Neural progenitor cell (in vitro differentiated cells): Measurements from ENCODE around the gene GAS1. TPM values are rescaled to one million over a fixed set of nuclear protein-coding genes. Genes with fewer than 3 reads are reported as not detected.

Experiments used
- DNase-seq: peaks from one replicate; pipeline ENCODE4 v3.0.0-alpha.2; 2016; ENCODE audit warnings: low spot score
- H2AFZ ChIP-seq: fragments of 200-600 bp; sonication (generic); replicated peaks from 2 replicates; pipeline ENCODE4 v1.6.1; 2016; ENCODE audit warnings: antibody characterized with exemption
- H3F3A ChIP-seq: fragments of 200-600 bp; sonication (generic); 2 replicates; pipeline ENCODE4 v1.6.1; 2016; ENCODE audit warnings: antibody characterized with exemption, low read depth
- H3K27ac ChIP-seq: fragments of 200-600 bp; sonication (generic); 2 replicates; pipeline ENCODE4 v1.5.1; 2016; ENCODE audit warnings: mild to moderate bottlenecking
- H3K27me3 ChIP-seq: fragments of 200-600 bp; sonication (generic); 2 replicates; pipeline ENCODE4 v1.6.1; 2016; ENCODE audit warnings: mild to moderate bottlenecking, moderate library complexity
- H3K36me3 ChIP-seq: fragments of 200-600 bp; sonication (generic); 2 replicates; pipeline ENCODE4 v1.5.1; 2016
- H3K4me1 ChIP-seq: fragments of 200-600 bp; sonication (generic); 2 replicates; pipeline ENCODE4 v1.6.1; 2016; ENCODE audit warnings: mixed run types
- H3K4me2 ChIP-seq: fragments of 200-600 bp; sonication (generic); 2 replicates; pipeline ENCODE4 v1.6.1; 2016
- H3K4me3 ChIP-seq: fragments of 200-600 bp; sonication (generic); 2 replicates; pipeline ENCODE4 v1.5.1; 2016
- H3K79me2 ChIP-seq: fragments of 200-600 bp; sonication (generic); 2 replicates; pipeline ENCODE4 v1.6.1; 2016; ENCODE audit warnings: low read depth
- H3K9ac ChIP-seq: fragments of 200-600 bp; sonication (generic); 2 replicates; pipeline ENCODE4 v1.6.1; 2016
- H3K9me3 ChIP-seq: fragments of 200-600 bp; sonication (generic); 2 replicates; pipeline ENCODE4 v1.5.1; 2016; ENCODE audit warnings: low read depth
- H4K20me1 ChIP-seq: fragments of 200-600 bp; sonication (generic); 2 replicates; pipeline ENCODE4 v1.6.1; 2016; ENCODE audit warnings: low read depth
- H3K27ac Mint-ChIP-seq: 3 replicates; pipeline ENCODE4 v1.8.0; 2021; ENCODE audit warnings: mixed read lengths
- H3K27me3 Mint-ChIP-seq: 2 replicates; pipeline ENCODE4 v1.8.0; 2022; ENCODE audit warnings: low read depth, mild to moderate bottlenecking, inconsistent platforms, moderate library complexity, mixed read lengths; ENCODE audit not compliant: insufficient read depth
- H3K36me3 Mint-ChIP-seq: 3 replicates; pipeline ENCODE4 v1.8.0; 2021; ENCODE audit warnings: mixed read lengths
- H3K4me1 Mint-ChIP-seq: 3 replicates; pipeline ENCODE4 v1.8.0; 2021; ENCODE audit warnings: mixed read lengths
- H3K4me3 Mint-ChIP-seq: 3 replicates; pipeline ENCODE4 v1.8.0; 2021; ENCODE audit warnings: mild to moderate bottlenecking, moderate library complexity, mixed read lengths
- H3K9me3 Mint-ChIP-seq: 3 replicates; pipeline ENCODE4 v1.8.0; 2020; ENCODE audit warnings: mixed read lengths
- EZH2 ChIP-seq: fragments of 200-600 bp; sonication (generic); IDR thresholded peaks from 2 replicates; pipeline ENCODE4 v1.6.1; 2017; ENCODE audit warnings: antibody characterized with exemption, mild to moderate bottlenecking, moderate library complexity
- EZH2phosphoT487 ChIP-seq: fragments of 200-600 bp; sonication (generic); IDR thresholded peaks from 2 replicates; pipeline ENCODE4 v1.6.1; 2017; ENCODE audit warnings: antibody characterized with exemption
- total RNA-seq: library from RNA; depleted of rRNA; stranded (reverse); fragments of >200 nt; gene quantifications from 2 replicates; pipeline ENCODE4 v1.2.3, GENCODE V29; 2015; ENCODE audit warnings: low replicate concordance
- TF ChIP-seq, protein P1 (sequence below): fragments of 200-600 bp; sonication (generic); IDR thresholded peaks from 2 replicates; pipeline ENCODE4 v1.5.1; 2017; ENCODE audit warnings: antibody characterized with exemption, mild to moderate bottlenecking

Gene GAS1
- total RNA-seq, 1 donor from 2014 or later = 68.1 TPM

DNA sequence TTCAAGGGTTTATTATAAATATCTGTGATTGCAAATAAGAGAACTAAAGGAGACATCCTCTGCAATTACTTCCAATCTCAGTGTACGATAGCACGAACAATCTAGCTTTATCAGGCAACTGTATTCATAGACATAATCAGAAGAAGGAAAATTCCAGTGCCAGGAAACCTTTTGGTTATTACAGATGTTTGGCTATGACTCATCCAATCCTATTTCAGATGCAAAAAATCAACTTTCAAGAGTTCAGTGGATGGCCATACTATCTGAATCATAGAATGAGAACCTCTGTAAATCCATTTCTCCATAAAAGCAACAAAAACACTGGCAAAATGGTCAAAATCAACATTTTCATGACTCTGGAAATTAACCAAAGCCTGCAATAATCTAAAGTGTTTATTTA is 37.9 kb downstream of the GAS1 start:
- peaks cover 2% of the 10 kb centered on the region for H3K36me3 Mint-ChIP-seq
- no peak overlapping the region for H2AFZ ChIP-seq
- H3K27ac Mint-ChIP-seq = no peak overlapping the region
- no peaks in the 10 kb centered on the region for H3K9me3 ChIP-seq
- DNase-seq = no peak
- peaks cover 7% of the 10 kb centered on the region for H3K27me3 Mint-ChIP-seq
- H3K4me1 Mint-ChIP-seq = peaks cover 26% of the 10 kb centered on the region
- H3K79me2 ChIP-seq = no peaks in the 10 kb centered on the region
- H3K4me2 ChIP-seq = no peak overlapping the region
- no peaks in the 10 kb centered on the region for H3F3A ChIP-seq
- H3K9ac ChIP-seq = no peak overlapping the region
- peaks cover 13% of the 10 kb centered on the region for H3K27me3 ChIP-seq
- no peaks in the 10 kb centered on the region for H3K36me3 ChIP-seq
- TF ChIP-seq, protein P1, sequence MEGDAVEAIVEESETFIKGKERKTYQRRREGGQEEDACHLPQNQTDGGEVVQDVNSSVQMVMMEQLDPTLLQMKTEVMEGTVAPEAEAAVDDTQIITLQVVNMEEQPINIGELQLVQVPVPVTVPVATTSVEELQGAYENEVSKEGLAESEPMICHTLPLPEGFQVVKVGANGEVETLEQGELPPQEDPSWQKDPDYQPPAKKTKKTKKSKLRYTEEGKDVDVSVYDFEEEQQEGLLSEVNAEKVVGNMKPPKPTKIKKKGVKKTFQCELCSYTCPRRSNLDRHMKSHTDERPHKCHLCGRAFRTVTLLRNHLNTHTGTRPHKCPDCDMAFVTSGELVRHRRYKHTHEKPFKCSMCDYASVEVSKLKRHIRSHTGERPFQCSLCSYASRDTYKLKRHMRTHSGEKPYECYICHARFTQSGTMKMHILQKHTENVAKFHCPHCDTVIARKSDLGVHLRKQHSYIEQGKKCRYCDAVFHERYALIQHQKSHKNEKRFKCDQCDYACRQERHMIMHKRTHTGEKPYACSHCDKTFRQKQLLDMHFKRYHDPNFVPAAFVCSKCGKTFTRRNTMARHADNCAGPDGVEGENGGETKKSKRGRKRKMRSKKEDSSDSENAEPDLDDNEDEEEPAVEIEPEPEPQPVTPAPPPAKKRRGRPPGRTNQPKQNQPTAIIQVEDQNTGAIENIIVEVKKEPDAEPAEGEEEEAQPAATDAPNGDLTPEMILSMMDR = no peak
- no peak for TF ChIP-seq EZH2phosphoT487
- TF ChIP-seq EZH2 = no peak
- no peak overlapping the region for H3K4me3 Mint-ChIP-seq
- H4K20me1 ChIP-seq = no peaks in the 10 kb centered on the region
- H3K4me3 ChIP-seq = no peak overlapping the region
- H3K4me1 ChIP-seq = peaks cover 3% of the 10 kb centered on the region
- H3K9me3 Mint-ChIP-seq = peaks cover 27% of the 10 kb centered on the region
- H3K27ac ChIP-seq = no peak overlapping the region

DNA sequence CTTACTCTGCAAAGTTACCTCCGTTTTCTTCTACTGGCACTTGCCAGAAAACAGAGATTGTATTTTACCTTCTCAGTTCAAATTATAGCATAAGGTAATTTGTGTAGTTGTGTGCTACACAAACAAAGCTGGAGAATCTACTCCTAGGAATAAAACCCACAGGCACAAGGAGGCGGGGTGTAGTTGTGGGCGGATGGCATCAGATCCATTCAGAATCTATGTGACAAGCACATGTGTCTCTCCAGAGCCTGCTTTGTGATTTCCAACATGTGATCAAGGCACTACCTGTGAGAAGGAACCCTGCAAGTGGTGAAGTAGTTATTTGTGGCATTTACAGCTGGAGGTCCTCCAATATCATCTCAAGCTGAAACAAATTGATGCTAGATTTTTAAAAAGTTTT is 39.0 kb downstream of the GAS1 start:
- H4K20me1 ChIP-seq = no peaks in the 10 kb centered on the region
- H3F3A ChIP-seq = peaks cover 4% of the 10 kb centered on the region
- H3K4me3 Mint-ChIP-seq = peak overlapping the region; percentile 26
- H3K27me3 ChIP-seq = peaks cover 14% of the 10 kb centered on the region
- H3K79me2 ChIP-seq = no peaks in the 10 kb centered on the region
- TF ChIP-seq EZH2 (no peak), EZH2phosphoT487 (no peak)
- peaks cover 2% of the 10 kb centered on the region for H3K36me3 Mint-ChIP-seq
- H3K36me3 ChIP-seq = no peaks in the 10 kb centered on the region
- peaks cover 36% of the 10 kb centered on the region for H3K4me1 Mint-ChIP-seq
- H3K27ac ChIP-seq = no peak overlapping the region
- H3K4me1 ChIP-seq = peaks cover 11% of the 10 kb centered on the region
- DNase-seq = no peak
- no peaks in the 10 kb centered on the region for H3K9me3 ChIP-seq
- no peak overlapping the region for H3K9ac ChIP-seq
- H2AFZ ChIP-seq = no peak overlapping the region
- no peak overlapping the region for H3K4me3 ChIP-seq
- peaks cover 23% of the 10 kb centered on the region for H3K9me3 Mint-ChIP-seq
- peaks cover 7% of the 10 kb centered on the region for H3K27me3 Mint-ChIP-seq
- H3K4me2 ChIP-seq = no peak overlapping the region
- H3K27ac Mint-ChIP-seq = peak overlapping the region; percentile 76

DNA sequence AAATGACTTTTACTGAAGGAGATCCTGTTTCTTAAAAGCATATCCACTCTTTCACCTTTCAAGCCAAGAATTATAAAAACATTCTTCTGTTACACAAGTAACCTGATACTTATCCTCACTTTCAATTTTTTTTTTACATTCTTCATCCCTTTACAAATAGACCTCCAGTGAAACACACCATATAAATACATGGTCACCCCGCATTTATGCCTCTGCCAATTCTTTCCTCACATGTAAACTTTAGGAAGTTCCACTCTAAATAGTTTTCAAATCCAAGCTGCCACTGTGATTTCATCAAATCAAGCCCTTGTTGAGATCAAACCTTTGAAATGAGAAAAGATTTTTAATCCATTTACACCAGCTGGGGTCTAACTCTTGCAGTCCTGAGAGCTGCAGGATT is 40.0 kb downstream of the GAS1 start:
- peak overlapping the region; percentile 55 for H3K27ac Mint-ChIP-seq
- Histone ChIP-seq H3F3A (peaks cover 13% of the 10 kb centered on the region), H3K4me2 (no peak overlapping the region)

DNA sequence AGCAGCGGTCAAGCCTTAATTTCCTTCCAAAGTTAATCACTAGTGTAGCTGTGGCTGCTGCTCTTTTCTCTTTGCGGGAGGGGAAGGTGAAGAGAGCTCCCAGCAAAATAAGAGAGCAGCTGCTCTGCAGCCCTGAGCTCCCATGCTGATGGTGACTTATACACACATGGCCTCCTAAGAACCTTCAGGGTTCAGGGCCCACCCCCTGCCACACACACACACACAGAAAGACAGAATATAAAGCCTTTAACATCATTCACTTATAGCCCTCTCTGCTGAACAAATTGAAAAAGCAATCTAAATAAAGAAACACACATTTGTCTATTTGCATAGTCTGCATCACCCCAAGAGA is 43.6 kb downstream of the GAS1 start:
- DNase-seq = no peak
- Mint-ChIP-seq H3K27ac (peak overlapping the region; percentile 96), H3K36me3 (no peaks in the 10 kb centered on the region), H3K4me1 (peaks cover 65% of the 10 kb centered on the region), H3K9me3 (peaks cover 7% of the 10 kb centered on the region), H3K27me3 (peaks cover 2% of the 10 kb centered on the region), H3K4me3 (peak overlapping the region; percentile 82)
- peak overlapping the region; percentile 66 for H2AFZ ChIP-seq
- H3K79me2 ChIP-seq = no peaks in the 10 kb centered on the region
- H4K20me1 ChIP-seq = no peaks in the 10 kb centered on the region
- H3K4me3 ChIP-seq = peak overlapping the region; percentile 45
- H3K27me3 ChIP-seq = peaks cover 50% of the 10 kb centered on the region
- H3K27ac ChIP-seq = no peak overlapping the region
- TF ChIP-seq, protein P1 = no peak
- TF ChIP-seq EZH2 (no peak), EZH2phosphoT487 (no peak)
- H3K4me1 ChIP-seq = peaks cover 22% of the 10 kb centered on the region
- peak overlapping the region; percentile 80 for H3K4me2 ChIP-seq
- no peaks in the 10 kb centered on the region for H3K36me3 ChIP-seq
- peaks cover 18% of the 10 kb centered on the region for H3F3A ChIP-seq
- H3K9ac ChIP-seq = no peak overlapping the region
- no peaks in the 10 kb centered on the region for H3K9me3 ChIP-seq

More for the DNA sequence above, 40.0 kb downstream of the GAS1 start:
- H3K27me3 Mint-ChIP-seq = peaks cover 7% of the 10 kb centered on the region
- H3K79me2 ChIP-seq = no peaks in the 10 kb centered on the region
- no peak overlapping the region for H3K4me3 Mint-ChIP-seq
- peaks cover 17% of the 10 kb centered on the region for H3K4me1 ChIP-seq
- no peak overlapping the region for H2AFZ ChIP-seq
- H3K9ac ChIP-seq = no peak overlapping the region
- H3K36me3 ChIP-seq = no peaks in the 10 kb centered on the region
- peaks cover 21% of the 10 kb centered on the region for H3K27me3 ChIP-seq
- TF ChIP-seq, protein P1 = no peak
- TF ChIP-seq EZH2 (no peak), EZH2phosphoT487 (no peak)
- H3K9me3 Mint-ChIP-seq = peaks cover 21% of the 10 kb centered on the region
- H3K4me3 ChIP-seq = no peak overlapping the region
- H3K9me3 ChIP-seq = no peaks in the 10 kb centered on the region
- H4K20me1 ChIP-seq = no peaks in the 10 kb centered on the region
- H3K36me3 Mint-ChIP-seq = peaks cover 2% of the 10 kb centered on the region
- no peak for DNase-seq
- no peak overlapping the region for H3K27ac ChIP-seq
- H3K4me1 Mint-ChIP-seq = peaks cover 45% of the 10 kb centered on the region
